Measurements from ENCODE around the gene POLR2B.

GRCh38 chr4:56978750-56979303 is at the start of gene POLR2B:
- TF ChIP-seq CTCF (IDR thresholded peaks at IDR 0.05) (no peak), POLR2A (IDR thresholded peaks at IDR 0.05) (peak; percentile 75), POLR2AphosphoS5 (IDR thresholded peaks at IDR 0.05) (peak; percentile 77 to 86 (median 79))
